HG03469 (cell line): Measurements from ENCODE around the gene TMC1.
A peak's percentile ranks its signal among the peaks of the same experiment; 100 is the strongest.
"Not testable (repeated sequence)": the region's sequence is repeated elsewhere in the genome, so short reads cannot be mapped to it uniquely, and the experiment has no call there.

Experiments used
- ATAC-seq: cut with Tn5 transposase; IDR thresholded peaks from one replicate; pipeline ENCODE4 v1.9.1; 2021; ENCODE audit warnings: mild to moderate bottlenecking, moderate library complexity, moderate number of reproducible peaks; ENCODE audit not compliant: unreplicated experiment

The TMC1 gene

GRCh38 chr9:72524820-72525540, 3.6 kb downstream of the TMC1 start:
- no peak for ATAC-seq

- ATAC-seq, result peak; percentile 75
These were observed 5.7 kb downstream of the TMC1 start for GRCh38 chr9:72526901-72527800.

- ATAC-seq, result no peak
These were observed 6.4 kb downstream of the TMC1 start for GRCh38 chr9:72527801-72528195.

- ATAC-seq, result no peak
These were observed 8.1 kb downstream of the TMC1 start for GRCh38 chr9:72529531-72529930.

GRCh38 chr9:72533322-72533721, 11.9 kb downstream of the TMC1 start:
- no peak for ATAC-seq

GRCh38 chr9:72534931-72535330, 13.5 kb downstream of the TMC1 start:
- no peak for ATAC-seq

GRCh38 chr9:72537011-72537545, 15.7 kb downstream of the TMC1 start:
- no peak for ATAC-seq

GRCh38 chr9:72537671-72538070, 16.3 kb downstream of the TMC1 start:
- ATAC-seq, result no peak

- ATAC-seq, result no peak
These were observed 17.7 kb downstream of the TMC1 start for GRCh38 chr9:72538921-72539702.

GRCh38 chr9:72539824-72540347, 18.5 kb downstream of the TMC1 start:
- ATAC-seq, result no peak

- ATAC-seq, result no peak
These were observed 19.0 kb downstream of the TMC1 start for GRCh38 chr9:72540348-72540873.

GRCh38 chr9:72542537-72542833, 21.1 kb downstream of the TMC1 start:
- ATAC-seq, result not testable (repeated sequence)

GRCh38 chr9:72542917-72543316, 21.5 kb downstream of the TMC1 start:
- no peak for ATAC-seq

- ATAC-seq, result no peak
These were observed 29.9 kb downstream of the TMC1 start for GRCh38 chr9:72551306-72551705.

GRCh38 chr9:72552356-72552755, 30.9 kb downstream of the TMC1 start:
- ATAC-seq, result no peak

- ATAC-seq, result no peak
These were observed 32.8 kb downstream of the TMC1 start for GRCh38 chr9:72554221-72554641.

- no peak for ATAC-seq
These were observed 36.1 kb downstream of the TMC1 start for GRCh38 chr9:72557549-72557948.

- ATAC-seq, result no peak
These were observed 38.7 kb downstream of the TMC1 start for GRCh38 chr9:72560086-72560485.

GRCh38 chr9:72563806-72564205, 42.4 kb downstream of the TMC1 start:
- no peak for ATAC-seq

- no peak for ATAC-seq
These were observed 43.3 kb downstream of the TMC1 start for GRCh38 chr9:72564479-72565281.
